Vagina (tissue), 2 donors: ENCODE measurements around the gene GRXCR1. TPM values are rescaled to one million over a fixed set of nuclear protein-coding genes. Genes with fewer than 3 reads are reported as not detected.

Experiments used
- DNase-seq, 2 donors: peaks; one replicate each; pipeline ENCODE4 v3.0.0-alpha.2; 2017; ENCODE audit errors: extremely low spot score in 2 of 2
- H3K27ac ChIP-seq: fragments of 200-600 bp; sonication (generic); one replicate; pipeline ENCODE4 v1.5.1; 2019
- H3K27me3 ChIP-seq: fragments of 200-600 bp; sonication (generic); one replicate; pipeline ENCODE4 v1.5.1; 2019
- H3K36me3 ChIP-seq, 2 donors: fragments of 200-600 bp; sonication (generic); one replicate each; pipeline ENCODE4 v1.5.1; 2017 to 2019
- H3K4me1 ChIP-seq: fragments of 200-600 bp; sonication (generic); one replicate; pipeline ENCODE4 v1.5.1; 2019
- H3K4me3 ChIP-seq, 2 donors: fragments of 200-600 bp; sonication (generic); 1 replicate in 1 of 2; 2 replicates in 1 of 2; pipeline ENCODE4 v1.5.1; 2016 to 2019
- H3K9me3 ChIP-seq: fragments of 200-600 bp; sonication (generic); one replicate; pipeline ENCODE4 v1.5.1; 2019
- CTCF ChIP-seq, 3 experiments: fragments of 450-650 bp in 2 of 3; fragments of 200-600 bp in 1 of 3; sonication (generic) in 1 of 3; IDR thresholded peaks; one replicate each; pipeline ENCODE4 v1.5.1; 2017 to 2019; ENCODE audit warnings: antibody characterized with exemption in 3 of 3, mild to moderate bottlenecking in 2 of 3, moderate library complexity in 2 of 3
- POLR2A ChIP-seq, 2 donors: fragments of 450-650 bp; IDR thresholded peaks; one replicate each; pipeline ENCODE4 v1.6.1; 2017; ENCODE audit warnings: antibody characterized with exemption in 2 of 2, mild to moderate bottlenecking in 2 of 2, moderate library complexity in 2 of 2
- POLR2AphosphoS5 ChIP-seq, 2 donors: sonication (generic); formaldehyde crosslinking; IDR thresholded peaks; one replicate each; pipeline ENCODE4 v1.9.0; 2017; ENCODE audit warnings: antibody characterized with exemption in 2 of 2, mild to moderate bottlenecking in 2 of 2, low read depth in 1 of 2; ENCODE audit not compliant: insufficient read depth in 1 of 2
- intact Hi-C: fragments of 100-400 bp; cut with DNase I; formaldehyde crosslinking; loops from one replicate; pipeline ENCODE4 v1.15.1; 2023
- total RNA-seq: library from RNA; depleted of rRNA; stranded (reverse); fragments of >200 nt; gene quantifications from one replicate; pipeline ENCODE4 v1.2.3, GENCODE V29; 2016

The GRXCR1 gene
- total RNA-seq, 1 donor from 2014 or later = not detected

GRCh38 chr4:42906891-42907759 lies 14.6 kb downstream of the GRXCR1 start:
- Histone ChIP-seq H3K27me3 (no peaks in the 10 kb centered on the region), H3K36me3 (no peaks in the 10 kb centered on the region), H3K27ac (no peak overlapping the region), H3K9me3 (no peaks in the 10 kb centered on the region), H3K4me1 (peaks cover 5% of the 10 kb centered on the region), H3K4me3 (no peak overlapping the region)
- DNase-seq = no peak
- intact Hi-C loops = no loop called here
- no peak for TF ChIP-seq POLR2AphosphoS5 (IDR thresholded peaks at IDR 0.05; ENCODE audit: insufficient read depth in 1 of 2, low read depth in 1 of 2)
- TF ChIP-seq POLR2A (IDR thresholded peaks at IDR 0.05) = no peak

- DNase-seq = no peak
- no peaks in the 10 kb centered on the region for H3K9me3 ChIP-seq
- peaks cover 5% of the 10 kb centered on the region for H3K4me1 ChIP-seq
- no peak overlapping the region for H3K4me3 ChIP-seq
- intact Hi-C loops = no loop called here
- TF ChIP-seq POLR2A (IDR thresholded peaks at IDR 0.05) (no peak), CTCF (IDR thresholded peaks at IDR 0.05) (no peak), POLR2AphosphoS5 (IDR thresholded peaks at IDR 0.05; ENCODE audit: insufficient read depth in 1 of 2, low read depth in 1 of 2) (no peak)
- H3K27me3 ChIP-seq = no peaks in the 10 kb centered on the region
- H3K36me3 ChIP-seq = no peaks in the 10 kb centered on the region
- no peak overlapping the region for H3K27ac ChIP-seq
These were observed 17.9 kb downstream of the GRXCR1 start for GRCh38 chr4:42910459-42910858.

- TF ChIP-seq POLR2AphosphoS5 (IDR thresholded peaks at IDR 0.05; ENCODE audit: insufficient read depth in 1 of 2, low read depth in 1 of 2) (no peak), CTCF (IDR thresholded peaks at IDR 0.05) (no peak), POLR2A (IDR thresholded peaks at IDR 0.05) (no peak)
- Histone ChIP-seq H3K36me3 (no peaks in the 10 kb centered on the region), H3K27me3 (no peaks in the 10 kb centered on the region), H3K4me3 (no peak overlapping the region), H3K9me3 (no peaks in the 10 kb centered on the region), H3K4me1 (no peaks in the 10 kb centered on the region), H3K27ac (no peak overlapping the region)
- DNase-seq = no peak
- intact Hi-C loops = no loop called here
These were observed 22.4 kb downstream of the GRXCR1 start for GRCh38 chr4:42914937-42915336.

GRCh38 chr4:42915484-42915883 lies 23.0 kb downstream of the GRXCR1 start:
- Histone ChIP-seq H3K4me1 (no peaks in the 10 kb centered on the region), H3K27me3 (no peaks in the 10 kb centered on the region), H3K9me3 (no peaks in the 10 kb centered on the region), H3K27ac (no peak overlapping the region), H3K36me3 (no peaks in the 10 kb centered on the region), H3K4me3 (no peak overlapping the region)
- intact Hi-C loops = no loop called here
- TF ChIP-seq POLR2A (IDR thresholded peaks at IDR 0.05) (no peak), POLR2AphosphoS5 (IDR thresholded peaks at IDR 0.05; ENCODE audit: insufficient read depth in 1 of 2, low read depth in 1 of 2) (no peak), CTCF (IDR thresholded peaks at IDR 0.05) (no peak)
- no peak for DNase-seq

- H3K9me3 ChIP-seq = no peaks in the 10 kb centered on the region
These were observed 24.8 kb downstream of the GRXCR1 start for GRCh38 chr4:42917296-42917695.

More at GRCh38 chr4:42917296-42917695, 24.8 kb downstream of the GRXCR1 start:
- Histone ChIP-seq H3K36me3 (no peaks in the 10 kb centered on the region), H3K27me3 (no peaks in the 10 kb centered on the region), H3K27ac (no peak overlapping the region), H3K4me1 (no peaks in the 10 kb centered on the region), H3K4me3 (no peak overlapping the region)
- no peak for DNase-seq
- intact Hi-C loops = no loop called here
- TF ChIP-seq CTCF (IDR thresholded peaks at IDR 0.05) (no peak), POLR2AphosphoS5 (IDR thresholded peaks at IDR 0.05; ENCODE audit: insufficient read depth in 1 of 2, low read depth in 1 of 2) (no peak), POLR2A (IDR thresholded peaks at IDR 0.05) (no peak)
